NCI-H345 treated with DMSO at 0.1 percent for 48 hours (cell line): ENCODE measurements around the gene IQCM.

Experiments
- DNase-seq: peaks from one replicate; lab custom pipeline; 2025; ENCODE audit not compliant: unreplicated experiment; lab: John Stamatoyannopoulos, UW

Gene IQCM

GRCh38 chr4:149711593-149712365 is 103.9 kb downstream of the IQCM start:
- DNase-seq, result no peak

- no peak for DNase-seq
These were observed 106.0 kb downstream of the IQCM start for GRCh38 chr4:149709640-149710039.

GRCh38 chr4:149708513-149709130 is 107.0 kb downstream of the IQCM start:
- no peak for DNase-seq

GRCh38 chr4:149707862-149708261 is 107.8 kb downstream of the IQCM start:
- no peak for DNase-seq

GRCh38 chr4:149706942-149707341 is 108.7 kb downstream of the IQCM start:
- no peak for DNase-seq

- no peak for DNase-seq
These were observed 113.0 kb downstream of the IQCM start for GRCh38 chr4:149702414-149703293.

GRCh38 chr4:149701435-149702156 is 114.0 kb downstream of the IQCM start:
- DNase-seq, result no peak

- no peak for DNase-seq
These were observed 115.4 kb downstream of the IQCM start for GRCh38 chr4:149700272-149700671.

- no peak for DNase-seq
These were observed 116.0 kb downstream of the IQCM start for GRCh38 chr4:149699642-149700041.

GRCh38 chr4:149690726-149691125 is 124.9 kb downstream of the IQCM start:
- DNase-seq, result no peak

GRCh38 chr4:149684516-149684915 is 131.1 kb downstream of the IQCM start:
- no peak for DNase-seq

GRCh38 chr4:149676076-149676475 is 139.6 kb downstream of the IQCM start:
- no peak for DNase-seq

GRCh38 chr4:149645790-149646189 is 169.9 kb downstream of the IQCM start:
- no peak for DNase-seq

- no peak for DNase-seq
These were observed 177.6 kb downstream of the IQCM start for GRCh38 chr4:149638073-149638472.

- DNase-seq, result no peak
These were observed 181.3 kb downstream of the IQCM start for GRCh38 chr4:149634368-149634767.

GRCh38 chr4:149631629-149632028 is 184.0 kb downstream of the IQCM start:
- no peak for DNase-seq

GRCh38 chr4:149630064-149630463 is 185.6 kb downstream of the IQCM start:
- no peak for DNase-seq

- no peak for DNase-seq
These were observed 209.9 kb downstream of the IQCM start for GRCh38 chr4:149605601-149606378.

GRCh38 chr4:149604827-149605226 is 210.8 kb downstream of the IQCM start:
- DNase-seq, result no peak

GRCh38 chr4:149595500-149595899 is 220.1 kb downstream of the IQCM start:
- DNase-seq, result no peak
